Vagina (tissue), 2 donors: Measurements from ENCODE around the gene RASSF8. TPM values are rescaled to one million over a fixed set of nuclear protein-coding genes. Genes with fewer than 3 reads are reported as not detected.
A peak's percentile ranks its signal among the peaks of the same experiment; 100 is the strongest.

Experiments used
- DNase-seq, 2 donors: peaks; one replicate each; pipeline ENCODE4 v3.0.0-alpha.2; 2017; ENCODE audit errors: extremely low spot score in 2 of 2
- H3K27ac ChIP-seq: fragments of 200-600 bp; sonication (generic); one replicate; pipeline ENCODE4 v1.5.1; 2019
- H3K27me3 ChIP-seq: fragments of 200-600 bp; sonication (generic); one replicate; pipeline ENCODE4 v1.5.1; 2019
- H3K36me3 ChIP-seq, 2 donors: fragments of 200-600 bp; sonication (generic); one replicate each; pipeline ENCODE4 v1.5.1; 2017 to 2019
- H3K4me1 ChIP-seq: fragments of 200-600 bp; sonication (generic); one replicate; pipeline ENCODE4 v1.5.1; 2019
- H3K4me3 ChIP-seq, 2 donors: fragments of 200-600 bp; sonication (generic); 1 replicate in 1 of 2; 2 replicates in 1 of 2; pipeline ENCODE4 v1.5.1; 2016 to 2019
- H3K9me3 ChIP-seq: fragments of 200-600 bp; sonication (generic); one replicate; pipeline ENCODE4 v1.5.1; 2019
- POLR2A ChIP-seq, 2 donors: fragments of 450-650 bp; IDR thresholded peaks; one replicate each; pipeline ENCODE4 v1.6.1; 2017; ENCODE audit warnings: antibody characterized with exemption in 2 of 2, mild to moderate bottlenecking in 2 of 2, moderate library complexity in 2 of 2
- POLR2AphosphoS5 ChIP-seq, 2 donors: sonication (generic); formaldehyde crosslinking; IDR thresholded peaks; one replicate each; pipeline ENCODE4 v1.9.0; 2017; ENCODE audit warnings: antibody characterized with exemption in 2 of 2, mild to moderate bottlenecking in 2 of 2, low read depth in 1 of 2; ENCODE audit not compliant: insufficient read depth in 1 of 2
- intact Hi-C: fragments of 100-400 bp; cut with DNase I; formaldehyde crosslinking; loops from one replicate; pipeline ENCODE4 v1.15.1; 2023
- total RNA-seq: library from RNA; depleted of rRNA; stranded (reverse); fragments of >200 nt; gene quantifications from one replicate; pipeline ENCODE4 v1.2.3, GENCODE V29; 2016
- TF ChIP-seq, protein P1 (sequence below), 3 experiments: fragments of 450-650 bp in 2 of 3; fragments of 200-600 bp in 1 of 3; sonication (generic) in 1 of 3; IDR thresholded peaks; one replicate each; pipeline ENCODE4 v1.5.1; 2017 to 2019; ENCODE audit warnings: antibody characterized with exemption in 3 of 3, mild to moderate bottlenecking in 2 of 3, moderate library complexity in 2 of 3

The RASSF8 gene
- total RNA-seq, 1 donor from 2014 or later = 68.5 TPM

DNA sequence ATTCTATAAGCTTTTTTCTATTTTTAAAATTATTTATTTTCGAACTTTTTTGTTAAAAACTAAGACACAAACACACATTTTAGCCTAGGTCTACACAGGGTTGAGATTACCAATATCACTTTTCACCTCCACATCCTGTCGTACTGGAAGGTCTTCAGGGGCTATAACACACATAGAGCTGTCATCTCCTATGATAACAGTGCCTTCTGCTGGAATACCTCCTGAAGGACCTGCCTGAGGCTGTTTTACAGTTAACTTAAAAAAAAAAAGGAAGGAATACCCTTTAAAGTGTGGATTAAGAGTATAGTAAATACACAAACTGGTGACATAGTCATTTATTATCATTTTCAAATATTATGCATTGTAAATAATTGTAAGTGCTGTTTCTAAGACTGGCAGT lies 43.0 kb downstream of the RASSF8 start:
- Histone ChIP-seq H3K9me3 (no peaks in the 10 kb centered on the region), H3K27me3 (no peaks in the 10 kb centered on the region), H3K27ac (no peak overlapping the region), H3K4me3 (no peak overlapping the region), H3K36me3 (no peaks in the 10 kb centered on the region), H3K4me1 (peaks cover 16% of the 10 kb centered on the region)
- intact Hi-C loops = no loop called here
- DNase-seq = no peak
- TF ChIP-seq POLR2A (IDR thresholded peaks at IDR 0.05) (no peak), POLR2AphosphoS5 (IDR thresholded peaks at IDR 0.05; ENCODE audit: insufficient read depth in 1 of 2, low read depth in 1 of 2) (no peak)
- TF ChIP-seq, protein P1, sequence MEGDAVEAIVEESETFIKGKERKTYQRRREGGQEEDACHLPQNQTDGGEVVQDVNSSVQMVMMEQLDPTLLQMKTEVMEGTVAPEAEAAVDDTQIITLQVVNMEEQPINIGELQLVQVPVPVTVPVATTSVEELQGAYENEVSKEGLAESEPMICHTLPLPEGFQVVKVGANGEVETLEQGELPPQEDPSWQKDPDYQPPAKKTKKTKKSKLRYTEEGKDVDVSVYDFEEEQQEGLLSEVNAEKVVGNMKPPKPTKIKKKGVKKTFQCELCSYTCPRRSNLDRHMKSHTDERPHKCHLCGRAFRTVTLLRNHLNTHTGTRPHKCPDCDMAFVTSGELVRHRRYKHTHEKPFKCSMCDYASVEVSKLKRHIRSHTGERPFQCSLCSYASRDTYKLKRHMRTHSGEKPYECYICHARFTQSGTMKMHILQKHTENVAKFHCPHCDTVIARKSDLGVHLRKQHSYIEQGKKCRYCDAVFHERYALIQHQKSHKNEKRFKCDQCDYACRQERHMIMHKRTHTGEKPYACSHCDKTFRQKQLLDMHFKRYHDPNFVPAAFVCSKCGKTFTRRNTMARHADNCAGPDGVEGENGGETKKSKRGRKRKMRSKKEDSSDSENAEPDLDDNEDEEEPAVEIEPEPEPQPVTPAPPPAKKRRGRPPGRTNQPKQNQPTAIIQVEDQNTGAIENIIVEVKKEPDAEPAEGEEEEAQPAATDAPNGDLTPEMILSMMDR (IDR thresholded peaks at IDR 0.05) = no peak

DNA sequence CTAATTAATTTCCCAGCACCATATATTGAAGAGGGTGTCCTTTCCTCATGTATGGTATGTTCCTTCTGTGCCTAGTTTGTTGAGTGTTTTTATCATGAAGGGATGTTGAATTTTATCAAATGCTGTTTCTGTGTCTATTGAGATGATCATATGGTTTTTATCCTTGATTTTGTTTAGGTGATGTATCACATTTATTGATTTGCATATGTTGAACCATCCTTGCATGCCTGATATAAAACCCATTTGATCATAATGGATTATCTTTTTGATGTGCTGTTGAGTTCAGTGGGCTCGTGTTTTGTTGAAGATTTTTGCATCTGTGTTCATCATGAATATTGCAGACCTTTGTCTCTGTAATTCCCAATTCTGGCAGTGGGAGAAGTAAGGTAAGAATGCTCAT lies 44.6 kb downstream of the RASSF8 start:
- Histone ChIP-seq H3K9me3 (no peaks in the 10 kb centered on the region), H3K27me3 (no peaks in the 10 kb centered on the region), H3K4me3 (no peak overlapping the region), H3K27ac (no peak overlapping the region), H3K36me3 (no peaks in the 10 kb centered on the region), H3K4me1 (peaks cover under 1% of the 10 kb centered on the region)
- TF ChIP-seq POLR2AphosphoS5 (IDR thresholded peaks at IDR 0.05; ENCODE audit: insufficient read depth in 1 of 2, low read depth in 1 of 2) = no peak
- no peak for TF ChIP-seq POLR2A (IDR thresholded peaks at IDR 0.05)
- TF ChIP-seq, protein P1 (IDR thresholded peaks at IDR 0.05) = no peak
- DNase-seq = no peak
- intact Hi-C loops = no loop called here

DNA sequence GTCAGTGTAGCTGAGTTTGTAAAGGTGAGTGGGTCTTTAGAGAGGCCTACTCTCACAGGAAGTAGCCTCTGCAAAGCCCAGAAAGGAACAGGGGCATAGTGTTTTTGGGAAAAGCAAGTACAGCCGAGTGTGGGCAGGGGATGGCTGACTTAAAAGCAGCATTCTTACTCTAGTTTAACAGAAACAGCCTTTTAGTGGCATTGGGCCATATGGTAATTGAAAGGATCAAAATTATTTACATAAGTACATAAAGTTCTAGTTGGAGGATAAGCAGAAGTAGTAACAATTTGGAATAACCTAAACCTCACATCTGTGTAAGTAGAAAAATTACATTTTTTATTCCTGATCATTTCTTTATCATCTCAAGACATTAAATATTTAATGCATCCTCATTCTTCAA lies 49.1 kb downstream of the RASSF8 start:
- DNase-seq = no peak
- Histone ChIP-seq H3K4me3 (no peak overlapping the region), H3K36me3 (no peaks in the 10 kb centered on the region), H3K4me1 (peaks cover 18% of the 10 kb centered on the region), H3K9me3 (no peaks in the 10 kb centered on the region), H3K27me3 (no peaks in the 10 kb centered on the region), H3K27ac (no peak overlapping the region)
- intact Hi-C loops = no loop called here
- TF ChIP-seq, protein P1 (IDR thresholded peaks at IDR 0.05) = no peak
- TF ChIP-seq POLR2AphosphoS5 (IDR thresholded peaks at IDR 0.05; ENCODE audit: insufficient read depth in 1 of 2, low read depth in 1 of 2) (no peak), POLR2A (IDR thresholded peaks at IDR 0.05) (no peak)

DNA sequence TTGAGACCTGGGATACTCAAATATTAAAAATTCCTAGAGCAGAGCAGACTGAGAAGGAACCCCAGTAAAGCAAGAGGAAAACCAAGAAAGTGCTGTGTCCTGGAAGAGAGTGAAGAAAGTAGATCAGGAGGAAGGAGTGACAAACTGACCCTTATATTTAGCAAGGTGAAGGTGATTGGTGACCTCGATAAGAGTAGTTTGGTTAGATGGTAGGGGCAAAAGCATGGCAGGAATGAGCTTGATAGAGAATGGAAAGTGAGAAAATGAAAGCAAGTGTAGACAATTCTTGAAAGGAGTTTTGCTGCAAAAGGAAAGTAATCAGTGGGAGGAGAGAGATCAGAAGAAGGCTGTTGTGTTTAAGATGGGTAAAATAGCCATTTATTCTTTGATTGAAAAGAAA lies 51.1 kb downstream of the RASSF8 start:
- Histone ChIP-seq H3K27me3 (no peaks in the 10 kb centered on the region), H3K4me3 (no peak overlapping the region), H3K27ac (peak overlapping the region; percentile 54), H3K4me1 (peaks cover 18% of the 10 kb centered on the region), H3K9me3 (no peaks in the 10 kb centered on the region), H3K36me3 (no peaks in the 10 kb centered on the region)
- TF ChIP-seq, protein P1 (IDR thresholded peaks at IDR 0.05) = no peak
- TF ChIP-seq POLR2A (IDR thresholded peaks at IDR 0.05) (no peak), POLR2AphosphoS5 (IDR thresholded peaks at IDR 0.05; ENCODE audit: insufficient read depth in 1 of 2, low read depth in 1 of 2) (no peak)
- intact Hi-C loops = no loop called here
- no peak for DNase-seq

DNA sequence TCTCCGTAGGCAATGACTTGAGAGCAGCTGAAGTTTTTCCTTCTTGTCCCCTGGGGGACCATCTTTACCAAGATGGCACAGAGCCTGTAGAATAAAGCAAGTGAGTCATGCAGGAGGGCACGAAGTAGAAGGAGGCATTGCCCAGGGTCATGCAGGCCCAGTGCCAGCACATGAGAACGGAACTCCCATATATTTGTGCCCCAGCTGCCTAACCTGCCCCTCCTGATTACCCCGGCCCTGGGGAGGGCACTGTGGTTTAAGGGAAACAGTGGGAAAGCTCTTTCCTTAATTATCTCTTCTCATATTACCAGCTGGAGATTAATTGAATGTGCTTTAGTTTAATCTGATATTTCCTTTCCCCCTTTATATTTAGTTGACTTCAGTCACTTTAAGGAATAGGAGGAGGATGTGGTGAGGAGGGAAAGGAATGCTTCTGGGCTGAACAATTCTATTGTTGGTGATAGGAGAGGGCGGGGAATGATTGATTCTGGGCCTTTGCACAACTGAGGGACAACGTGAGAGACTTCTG lies 51.9 kb downstream of the RASSF8 start:
- no peak overlapping the region for H3K4me3 ChIP-seq
- DNase-seq = no peak
- H3K27ac ChIP-seq = peak overlapping the region; percentile 54
- H3K9me3 ChIP-seq = no peaks in the 10 kb centered on the region
- H3K36me3 ChIP-seq = no peaks in the 10 kb centered on the region
- H3K27me3 ChIP-seq = no peaks in the 10 kb centered on the region
- intact Hi-C loops = loop anchor here (10.0 kb wide), 1 partner anchor 46 kb away; no protein-coding TSS in a partner anchor
- peaks cover 18% of the 10 kb centered on the region for H3K4me1 ChIP-seq
- TF ChIP-seq, protein P1 (IDR thresholded peaks at IDR 0.05) = no peak
- TF ChIP-seq POLR2A (IDR thresholded peaks at IDR 0.05) (no peak), POLR2AphosphoS5 (IDR thresholded peaks at IDR 0.05; ENCODE audit: insufficient read depth in 1 of 2, low read depth in 1 of 2) (no peak)
